Thymus (tissue), 11 donors: ENCODE data around the gene ZSCAN32. TPM values are rescaled to one million over a fixed set of nuclear protein-coding genes. Genes with fewer than 3 reads are reported as not detected.

Experiments
- DNase-seq, 9 donors: peaks; one replicate each; pipeline ENCODE4 v3.0.0-alpha.2; 2013; ENCODE audit warnings: low spot score in 9 of 9, low read depth in 6 of 9, missing footprints in 1 of 9
- H3K27ac ChIP-seq, 2 donors: one replicate each; pipeline ENCODE4 v1.5.1; 2013; ENCODE audit warnings: control low read depth in 1 of 2, low read depth in 1 of 2, low read length in 1 of 2, mild to moderate bottlenecking in 1 of 2, moderate library complexity in 1 of 2
- H3K27me3 ChIP-seq, 2 donors: one replicate each; pipeline ENCODE4 v1.5.1; 2013; ENCODE audit warnings: low read length in 1 of 2; ENCODE audit not compliant: control insufficient read depth in 2 of 2, insufficient read depth in 1 of 2
- H3K36me3 ChIP-seq, 2 donors: one replicate each; pipeline ENCODE4 v1.5.1; 2013; ENCODE audit warnings: low read length in 1 of 2, mild to moderate bottlenecking in 1 of 2, moderate library complexity in 1 of 2; ENCODE audit not compliant: control insufficient read depth in 2 of 2, insufficient read depth in 2 of 2
- H3K4me1 ChIP-seq, 2 donors: one replicate each; pipeline ENCODE4 v1.5.1; 2013; ENCODE audit warnings: low read length in 2 of 2; ENCODE audit not compliant: control insufficient read depth in 2 of 2, insufficient read depth in 2 of 2
- H3K4me3 ChIP-seq, 2 donors: one replicate each; pipeline ENCODE4 v1.5.1; 2013; ENCODE audit warnings: low read length in 2 of 2, control low read depth in 1 of 2, mild to moderate bottlenecking in 1 of 2
- H3K9me3 ChIP-seq, 2 donors: one replicate each; pipeline ENCODE4 v1.5.1; 2013; ENCODE audit warnings: low read length in 1 of 2, mild to moderate bottlenecking in 1 of 2; ENCODE audit not compliant: control insufficient read depth in 2 of 2, insufficient read depth in 1 of 2
- WGBS: extraction: QIAGEN DNeasy Blood & Tissue Kit; methylation state at CpG from one replicate; pipeline ENCODE4 v1.1.7; 2013; 5-methylcytosine and 5-hydroxymethylcytosine counted together
- polyA plus RNA-seq: library from polyadenylated mRNA; stranded (reverse); fragments of 200-250 nt; gene quantifications from one replicate; pipeline ENCODE4 v1.2.3, GENCODE V29; 2013
- total RNA-seq: library from RNA; stranded (reverse); fragments of 120-200 nt; gene quantifications from one replicate; pipeline ENCODE4 v1.2.4, GENCODE V29; 2013
- donor health status: healthy.

The ZSCAN32 gene
- total and polyA plus RNA-seq, 2 donors: 16.3 to 19.7 TPM

GRCh38 chr16:3364774-3365427 lies 35.9 kb downstream of the ZSCAN32 start:
- peak overlapping the region; percentile 38 to 49 for H3K27ac ChIP-seq
- no peaks in the 10 kb centered on the region for H3K36me3 ChIP-seq
- H3K4me3 ChIP-seq: peak overlapping the region; percentile 31 to 39
- peaks cover 0 to 7% of the 10 kb centered on the region in 2 donors for H3K4me1 ChIP-seq
- 22% methylated on average over 42 of the region's 42 CpGs for WGBS
- H3K9me3 ChIP-seq: peaks cover 4 to 33% of the 10 kb centered on the region in 2 donors
- peak; percentile 4 to 61 (median 23) for DNase-seq
- no peaks in the 10 kb centered on the region for H3K27me3 ChIP-seq

DNA sequence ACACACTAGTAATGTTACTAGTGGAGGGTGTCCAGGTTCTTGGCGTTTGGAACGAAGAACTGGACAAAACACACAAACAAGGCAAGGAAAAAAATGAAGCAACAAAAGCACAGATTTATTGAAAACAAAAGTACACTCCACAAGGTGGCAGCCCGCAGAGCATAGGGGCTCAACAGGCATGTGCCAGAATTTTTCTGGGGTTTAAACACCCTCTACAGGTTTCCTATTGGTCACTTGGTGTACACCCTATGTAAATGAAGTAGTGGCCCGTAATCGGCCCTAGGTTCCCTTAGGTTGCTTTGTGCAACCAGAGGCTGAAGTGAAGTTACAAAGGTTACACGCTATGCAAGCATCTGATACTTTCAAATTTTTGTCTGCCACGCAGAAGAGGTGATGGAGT lies 37.0 kb downstream of the ZSCAN32 start:
- no peak overlapping the region for H3K4me3 ChIP-seq
- H3K9me3 ChIP-seq: peaks cover 4 to 33% of the 10 kb centered on the region in 2 donors
- 96% methylated on average over 7 of the region's 7 CpGs for WGBS
- no peak for DNase-seq
- no peaks in the 10 kb centered on the region for H3K27me3 ChIP-seq
- no peaks in the 10 kb centered on the region for H3K36me3 ChIP-seq
- peaks cover 0 to 7% of the 10 kb centered on the region in 2 donors for H3K4me1 ChIP-seq
- H3K27ac ChIP-seq: no peak overlapping the region

DNA sequence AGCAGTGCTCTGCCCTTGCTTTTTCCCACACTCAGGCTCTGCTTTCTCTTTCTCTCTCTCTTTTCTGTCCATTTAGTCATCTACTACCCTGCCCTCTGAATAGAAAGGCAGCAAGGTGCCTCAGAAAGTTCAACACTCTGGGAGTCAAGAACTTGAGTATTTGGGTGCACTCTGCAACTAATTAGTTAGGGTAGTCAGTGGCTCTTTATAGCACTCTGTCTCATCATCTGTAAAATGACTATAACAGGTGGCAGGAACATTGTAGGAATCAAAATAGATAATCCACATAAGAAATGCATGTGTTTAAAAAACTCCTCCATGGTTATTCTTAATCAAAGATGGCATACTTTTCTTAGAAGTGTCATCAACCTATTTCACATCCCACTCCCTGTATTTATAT lies 37.9 kb downstream of the ZSCAN32 start:
- DNase-seq: no peak
- no peaks in the 10 kb centered on the region for H3K27me3 ChIP-seq

DNA sequence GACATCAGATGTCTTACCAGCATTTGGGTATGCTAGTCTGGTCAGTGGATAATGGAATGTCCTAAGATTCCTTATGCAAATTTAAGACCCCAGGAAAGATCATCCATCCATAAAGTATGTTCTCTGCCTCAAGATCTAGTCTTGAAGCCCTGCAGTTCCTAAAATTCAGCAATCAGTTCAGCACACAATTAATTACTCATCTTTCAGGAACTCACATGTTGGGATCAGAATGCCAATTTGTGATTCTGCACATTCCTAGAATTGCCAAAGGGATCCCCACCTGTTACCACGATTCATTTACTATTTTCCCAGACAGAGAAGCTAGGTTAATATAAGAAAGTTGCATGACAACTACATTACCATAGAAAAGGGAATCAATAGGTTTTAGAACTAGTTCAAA lies 41.9 kb downstream of the ZSCAN32 start:
- H3K4me3 ChIP-seq: no peak overlapping the region
- no peak for DNase-seq
- H3K27me3 ChIP-seq: no peaks in the 10 kb centered on the region
- 43% methylated on average over 1 of the region's 1 CpG for WGBS
- H3K9me3 ChIP-seq: peaks cover 0 to 5% of the 10 kb centered on the region in 2 donors
- no peak overlapping the region for H3K27ac ChIP-seq
- H3K36me3 ChIP-seq: no peaks in the 10 kb centered on the region
- no peaks in the 10 kb centered on the region for H3K4me1 ChIP-seq

More for the DNA sequence above, 37.9 kb downstream of the ZSCAN32 start:
- Histone ChIP-seq H3K9me3 (peaks cover 4 to 33% of the 10 kb centered on the region in 2 donors), H3K4me3 (no peak overlapping the region), H3K36me3 (no peaks in the 10 kb centered on the region), H3K27ac (no peak overlapping the region), H3K4me1 (peaks cover 0 to 7% of the 10 kb centered on the region in 2 donors)

DNA sequence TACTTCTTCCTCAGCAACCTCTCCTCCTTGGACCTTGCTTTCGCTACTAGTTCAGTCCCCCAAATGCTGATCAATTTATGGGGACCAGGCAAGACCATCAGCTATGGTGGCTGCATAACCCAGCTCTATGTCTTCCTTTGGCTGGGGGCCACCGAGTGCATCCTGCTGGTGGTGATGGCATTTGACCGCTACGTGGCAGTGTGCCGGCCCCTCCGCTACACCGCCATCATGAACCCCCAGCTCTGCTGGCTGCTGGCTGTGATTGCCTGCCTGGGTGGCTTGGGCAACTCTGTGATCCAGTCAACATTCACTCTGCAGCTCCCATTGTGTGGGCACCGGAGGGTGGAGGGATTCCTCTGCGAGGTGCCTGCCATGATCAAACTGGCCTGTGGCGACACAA lies 44.7 kb downstream of the ZSCAN32 start:
- Histone ChIP-seq H3K27me3 (no peaks in the 10 kb centered on the region), H3K36me3 (no peaks in the 10 kb centered on the region), H3K27ac (no peak overlapping the region), H3K4me1 (no peaks in the 10 kb centered on the region), H3K4me3 (no peak overlapping the region), H3K9me3 (peaks cover 0 to 2% of the 10 kb centered on the region in 2 donors)
- DNase-seq: no peak
- WGBS: 89% methylated on average over 10 of the region's 10 CpGs

DNA sequence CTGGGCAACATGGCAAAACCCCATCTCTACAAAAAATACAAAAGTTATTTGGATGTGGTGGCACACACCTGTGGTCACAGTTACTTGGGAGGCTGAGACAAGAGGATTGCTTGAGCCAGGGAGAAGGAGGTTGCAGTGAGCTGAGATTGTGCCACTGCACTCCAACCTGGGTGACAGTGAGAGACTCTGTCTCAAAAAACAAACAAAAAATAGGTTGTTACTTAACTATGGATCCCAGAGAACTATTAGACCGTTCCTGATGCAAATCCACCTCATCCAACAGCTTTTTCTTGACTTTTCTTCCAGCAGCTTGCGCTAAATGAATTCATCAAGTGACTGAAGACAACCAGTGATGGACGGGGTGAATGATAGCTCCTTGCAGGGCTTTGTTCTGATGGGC lies 45.2 kb downstream of the ZSCAN32 start, which contains the start of gene OR2C1:
Gene OR2C1 (plus strand): TSS at position 301 of the 400 bp plus-strand sequence. CDS start 52 bp downstream, at position 353.
- no peaks in the 10 kb centered on the region for H3K27me3 ChIP-seq
- H3K27ac ChIP-seq: no peak within 1 kb of the TSS
- no peaks in the 10 kb centered on the region for H3K4me1 ChIP-seq
- no peaks in the 10 kb centered on the region for H3K36me3 ChIP-seq
- WGBS: 83% methylated on average over 3 of the region's 3 CpGs
- no peaks in the 10 kb centered on the region for H3K9me3 ChIP-seq
- DNase-seq: no peak
- no peak within 1 kb of the TSS for H3K4me3 ChIP-seq

- DNase-seq: no peak
- Histone ChIP-seq H3K9me3 (no peaks in the 10 kb centered on the region), H3K27ac (no peak overlapping the region), H3K4me1 (peaks cover 0 to 4% of the 10 kb centered on the region in 2 donors), H3K27me3 (no peaks in the 10 kb centered on the region), H3K4me3 (no peak overlapping the region), H3K36me3 (no peaks in the 10 kb centered on the region)
- WGBS: 62% methylated on average over 13 of the region's 13 CpGs
Observed at GRCh38 chr16:3349175-3349574, 51.6 kb downstream of the ZSCAN32 start.

DNA sequence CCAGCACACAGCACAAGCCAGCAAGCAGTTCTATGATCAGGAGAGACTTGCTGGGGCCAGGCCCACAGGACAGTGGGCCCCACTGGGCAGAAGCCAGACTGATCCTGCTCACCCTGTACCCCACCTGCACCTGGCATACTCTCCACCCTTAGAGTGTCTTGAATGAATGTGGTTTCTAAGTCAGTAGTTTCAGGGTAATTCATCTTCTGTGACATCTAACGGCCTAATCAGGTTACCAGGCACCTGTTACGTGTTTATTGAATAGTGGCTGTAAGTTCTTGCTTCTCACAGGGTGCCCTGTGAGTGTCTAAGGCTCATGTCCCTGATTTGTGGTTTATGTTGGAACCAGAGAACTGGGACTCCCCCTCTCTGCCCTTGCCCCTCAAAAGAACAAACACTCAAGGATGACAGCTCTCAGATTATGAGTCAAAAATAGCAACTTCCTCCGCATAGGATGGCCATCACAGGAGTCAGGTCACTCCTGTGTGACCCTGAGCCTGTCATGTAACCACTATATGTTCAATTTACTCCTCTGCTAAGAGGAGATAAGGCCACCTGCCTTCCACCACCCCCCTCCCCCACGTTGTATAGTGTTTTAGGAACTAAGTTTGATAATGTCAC lies 52.1 kb downstream of the ZSCAN32 start:
- Histone ChIP-seq H3K36me3 (no peaks in the 10 kb centered on the region), H3K27me3 (no peaks in the 10 kb centered on the region), H3K9me3 (peaks cover 0 to 4% of the 10 kb centered on the region in 2 donors), H3K27ac (no peak overlapping the region), H3K4me3 (no peak overlapping the region), H3K4me1 (peaks cover 0 to 4% of the 10 kb centered on the region in 2 donors)
- DNase-seq: peak in 2 of 9 donors; percentile 0 to 31
- WGBS: 16% methylated on average over 4 of the region's 4 CpGs

DNA sequence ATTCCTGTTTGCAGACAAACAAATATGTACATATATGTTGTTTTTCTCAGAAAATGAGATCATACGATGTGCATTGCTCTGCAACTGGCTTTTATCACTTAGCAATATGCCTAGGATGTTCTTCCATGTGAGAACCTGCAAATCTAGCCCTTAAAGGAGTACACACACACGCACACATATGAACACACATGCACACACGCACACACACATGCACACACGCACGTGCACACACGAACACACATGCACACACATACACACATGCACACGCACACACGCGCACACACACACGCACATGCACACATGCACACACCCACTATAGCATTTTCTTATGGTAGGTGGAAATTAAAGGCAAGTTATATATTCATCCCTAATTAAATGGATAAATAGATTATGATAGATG lies 53.2 kb downstream of the ZSCAN32 start:
- Histone ChIP-seq H3K4me1 (peaks cover 0 to 4% of the 10 kb centered on the region in 2 donors), H3K9me3 (peaks cover 0 to 6% of the 10 kb centered on the region in 2 donors), H3K27me3 (no peaks in the 10 kb centered on the region), H3K36me3 (no peaks in the 10 kb centered on the region), H3K4me3 (no peak overlapping the region), H3K27ac (no peak overlapping the region)
- DNase-seq: no peak
- WGBS: 91% methylated on average over 10 of the region's 10 CpGs
